GM15510 (cell line): ENCODE results near the gene RBMY1A1.
"Not testable (repeated sequence)": the region's sequence is repeated elsewhere in the genome, so short reads cannot be mapped to it uniquely, and the experiment has no call there.

Source experiments
- POLR2A ChIP-seq: IDR thresholded peaks from 3 replicates; pipeline ENCODE4 v1.6.1; 2011; ENCODE audit warnings: borderline replicate concordance; ENCODE audit not compliant: insufficient read length; ENCODE audit errors: extremely low read depth

Gene RBMY1A1

DNA sequence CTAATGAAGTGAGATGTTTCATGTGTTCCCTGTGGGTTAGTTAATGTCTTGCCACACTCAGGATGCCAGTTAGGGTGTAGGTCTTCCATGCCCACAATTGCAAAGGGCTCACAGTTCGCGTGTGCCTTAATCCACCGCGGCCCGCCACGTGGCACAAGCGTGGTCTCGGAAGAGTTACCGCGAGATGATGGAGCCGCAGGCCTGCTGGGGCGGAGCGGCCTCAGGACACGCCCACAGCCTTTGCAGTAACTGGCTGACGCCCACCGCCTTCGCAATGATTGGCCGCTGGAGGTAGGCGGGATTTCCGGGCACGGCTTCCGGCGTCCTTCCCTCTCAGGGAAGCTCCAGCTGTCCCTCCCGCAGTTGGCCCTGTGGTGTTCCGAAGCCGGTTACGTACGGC is at the start of gene RBMY1A1:
TSS of gene RBMY1A1 (plus strand) at position 301 of the 400 bp plus-strand sequence. CDS start 2,013 bp downstream, outside the sequence.
- not testable (repeated sequence) for TF ChIP-seq POLR2A

DNA sequence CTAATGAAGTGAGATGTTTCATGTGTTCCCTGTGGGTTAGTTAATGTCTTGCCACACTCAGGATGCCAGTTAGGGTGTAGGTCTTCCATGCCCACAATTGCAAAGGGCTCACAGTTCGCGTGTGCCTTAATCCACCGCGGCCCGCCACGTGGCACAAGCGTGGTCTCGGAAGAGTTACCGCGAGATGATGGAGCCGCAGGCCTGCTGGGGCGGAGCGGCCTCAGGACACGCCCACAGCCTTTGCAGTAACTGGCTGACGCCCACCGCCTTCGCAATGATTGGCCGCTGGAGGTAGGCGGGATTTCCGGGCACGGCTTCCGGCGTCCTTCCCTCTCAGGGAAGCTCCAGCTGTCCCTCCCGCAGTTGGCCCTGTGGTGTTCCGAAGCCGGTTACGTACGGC is 23.6 kb upstream of the RBMY1A1 start, which contains the start of gene RBMY1B:
TSS of gene RBMY1B (plus strand) at position 301 of the 400 bp plus-strand sequence. CDS start 2,013 bp downstream, outside the sequence.
- not testable (repeated sequence) for TF ChIP-seq POLR2A

DNA sequence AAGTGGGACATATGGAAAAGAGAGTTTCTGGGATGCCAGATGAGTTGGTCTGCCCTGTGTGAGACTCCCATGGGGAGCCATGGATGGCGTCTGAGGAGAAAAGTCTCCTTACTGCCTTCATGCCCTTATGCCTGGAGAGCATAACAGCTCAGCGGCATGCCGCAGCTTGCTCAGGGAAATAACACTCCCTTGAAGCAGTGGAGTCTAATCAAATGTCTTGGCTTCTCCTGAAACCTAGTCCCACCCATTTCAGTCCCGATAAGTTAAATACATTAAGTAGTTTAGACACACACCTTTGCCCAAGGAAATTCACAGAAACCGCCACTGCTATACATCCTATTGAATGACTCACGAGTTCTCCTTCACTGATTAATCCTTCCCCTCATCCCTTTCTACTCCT is 50.8 kb downstream of the RBMY1A1 start:
- TF ChIP-seq POLR2A, result no peak

DNA sequence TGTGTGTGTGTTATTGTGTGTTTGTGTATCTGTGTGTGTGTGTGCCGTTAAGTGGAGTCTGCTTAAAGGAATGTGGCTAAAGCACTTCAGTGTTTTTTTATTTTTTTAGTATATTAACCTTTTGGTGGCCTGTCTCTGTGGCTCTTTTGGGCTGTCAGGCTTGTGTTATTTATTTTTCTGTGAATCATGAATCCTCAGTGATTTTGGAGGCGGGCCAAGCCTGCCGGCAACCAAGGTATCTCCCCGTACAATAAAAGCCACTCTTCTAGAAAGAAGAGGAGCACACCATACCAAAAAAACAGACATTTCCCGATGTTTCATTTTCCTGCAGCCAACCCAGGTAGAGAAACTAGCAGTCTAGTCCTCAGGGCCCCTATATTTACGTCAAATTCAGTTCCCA is 57.4 kb downstream of the RBMY1A1 start:
- TF ChIP-seq POLR2A, result no peak
